OCI-LY1 (cell line): ENCODE data around the gene POLR3B.

ENCODE experiments used
- H2AFZ ChIP-seq: fragments of 200-600 bp; sonication (generic), shearing (Covaris generic); 2 replicates; pipeline ENCODE4 v1.6.0; 2014; ENCODE audit warnings: antibody characterized with exemption, mild to moderate bottlenecking, low read length
- H3F3A ChIP-seq: fragments of 200-600 bp; sonication (generic), shearing (Covaris generic); 2 replicates; pipeline ENCODE4 v1.6.0; 2014; ENCODE audit warnings: mild to moderate bottlenecking, antibody characterized with exemption, low read length, moderate library complexity; ENCODE audit not compliant: insufficient read depth
- H3K27ac ChIP-seq: fragments of 200-600 bp; sonication (generic); 2 replicates; pipeline ENCODE4 v1.5.1; 2014; ENCODE audit warnings: low read length, mixed run types, mild to moderate bottlenecking, low read depth; ENCODE audit not compliant: poor library complexity, severe bottlenecking
- H3K27me3 ChIP-seq: fragments of 200-600 bp; sonication (generic); 2 replicates; pipeline ENCODE4 v1.6.0; 2014; ENCODE audit warnings: antibody characterized with exemption, mild to moderate bottlenecking, low read length, moderate library complexity; ENCODE audit not compliant: insufficient read depth
- H3K36me3 ChIP-seq: fragments of 200-600 bp; sonication (generic); 2 replicates; pipeline ENCODE4 v1.6.1; 2014; ENCODE audit warnings: mild to moderate bottlenecking, antibody characterized with exemption, low read length, moderate library complexity, mixed read lengths; ENCODE audit not compliant: insufficient read depth
- H3K4me1 ChIP-seq: fragments of 200-600 bp; sonication (generic); 2 replicates; pipeline ENCODE4 v1.5.1; 2014; ENCODE audit warnings: mild to moderate bottlenecking, low read length, moderate library complexity; ENCODE audit not compliant: insufficient read depth, severe bottlenecking
- H3K4me2 ChIP-seq: fragments of 200-600 bp; sonication (generic), shearing (Covaris generic); 2 replicates; pipeline ENCODE4 v1.6.1; 2014; ENCODE audit warnings: low read length
- H3K4me3 ChIP-seq: fragments of 200-600 bp; sonication (generic); 2 replicates; pipeline ENCODE4 v1.5.1; 2014; ENCODE audit warnings: low read length, low read depth, mild to moderate bottlenecking, mixed read lengths; ENCODE audit not compliant: poor library complexity, severe bottlenecking
- H3K79me2 ChIP-seq: fragments of 200-600 bp; shearing (Covaris generic); 2 replicates; pipeline ENCODE4 v1.6.1; 2016; ENCODE audit warnings: mixed run types, low read length, mixed read lengths; ENCODE audit not compliant: insufficient read depth
- H3K9ac ChIP-seq: fragments of 200-600 bp; sonication (generic), shearing (Covaris generic); 2 replicates; pipeline ENCODE4 v1.6.1; 2014; ENCODE audit warnings: mild to moderate bottlenecking, low read length, mixed read lengths
- H3K9me2 ChIP-seq: fragments of 200-600 bp; sonication (generic), shearing (Covaris generic); 2 replicates; pipeline ENCODE4 v1.6.1; 2014; ENCODE audit warnings: low read depth, mild to moderate bottlenecking, low read length, mixed read lengths
- H3K9me3 ChIP-seq: fragments of 200-600 bp; shearing (Covaris generic); 2 replicates; pipeline ENCODE4 v1.6.1; 2014; ENCODE audit warnings: low read length, mixed read lengths
- H4K20me1 ChIP-seq: fragments of 200-600 bp; sonication (generic), shearing (Covaris generic); 2 replicates; pipeline ENCODE4 v1.6.0; 2016; ENCODE audit warnings: mild to moderate bottlenecking, low read length; ENCODE audit not compliant: insufficient read depth
- EZH2 ChIP-seq: fragments of 200-600 bp; sonication (generic), shearing (Covaris generic); IDR thresholded peaks from 2 replicates; pipeline ENCODE4 v1.8.0; 2017; ENCODE audit warnings: borderline replicate concordance, mixed run types, mild to moderate bottlenecking, antibody characterized with exemption, low read length, moderate library complexity, mixed read lengths
- TF ChIP-seq, protein P1 (sequence below): fragments of 200-600 bp; sonication (generic), shearing (Covaris generic); IDR thresholded peaks from 2 replicates; pipeline ENCODE4 v1.5.1; 2017; ENCODE audit warnings: mild to moderate bottlenecking, antibody characterized with exemption, low read length, moderate library complexity, mixed read lengths

POLR3B gene

GRCh38 chr12:106517314-106517713 is 159.8 kb downstream of the POLR3B start:
- H4K20me1 ChIP-seq = no peaks in the 10 kb centered on the region
- H3K9ac ChIP-seq = no peak overlapping the region
- no peaks in the 10 kb centered on the region for H3K9me3 ChIP-seq
- TF ChIP-seq, protein P1, sequence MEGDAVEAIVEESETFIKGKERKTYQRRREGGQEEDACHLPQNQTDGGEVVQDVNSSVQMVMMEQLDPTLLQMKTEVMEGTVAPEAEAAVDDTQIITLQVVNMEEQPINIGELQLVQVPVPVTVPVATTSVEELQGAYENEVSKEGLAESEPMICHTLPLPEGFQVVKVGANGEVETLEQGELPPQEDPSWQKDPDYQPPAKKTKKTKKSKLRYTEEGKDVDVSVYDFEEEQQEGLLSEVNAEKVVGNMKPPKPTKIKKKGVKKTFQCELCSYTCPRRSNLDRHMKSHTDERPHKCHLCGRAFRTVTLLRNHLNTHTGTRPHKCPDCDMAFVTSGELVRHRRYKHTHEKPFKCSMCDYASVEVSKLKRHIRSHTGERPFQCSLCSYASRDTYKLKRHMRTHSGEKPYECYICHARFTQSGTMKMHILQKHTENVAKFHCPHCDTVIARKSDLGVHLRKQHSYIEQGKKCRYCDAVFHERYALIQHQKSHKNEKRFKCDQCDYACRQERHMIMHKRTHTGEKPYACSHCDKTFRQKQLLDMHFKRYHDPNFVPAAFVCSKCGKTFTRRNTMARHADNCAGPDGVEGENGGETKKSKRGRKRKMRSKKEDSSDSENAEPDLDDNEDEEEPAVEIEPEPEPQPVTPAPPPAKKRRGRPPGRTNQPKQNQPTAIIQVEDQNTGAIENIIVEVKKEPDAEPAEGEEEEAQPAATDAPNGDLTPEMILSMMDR = no peak
- no peak for TF ChIP-seq EZH2
- H3K79me2 ChIP-seq = no peaks in the 10 kb centered on the region
- no peak overlapping the region for H3K4me3 ChIP-seq
- H3K4me2 ChIP-seq = no peak overlapping the region
- no peaks in the 10 kb centered on the region for H3K36me3 ChIP-seq
- no peak overlapping the region for H3K27ac ChIP-seq
- H3K27me3 ChIP-seq = no peaks in the 10 kb centered on the region
- no peaks in the 10 kb centered on the region for H3F3A ChIP-seq
- no peaks in the 10 kb centered on the region for H3K4me1 ChIP-seq
- no peak overlapping the region for H2AFZ ChIP-seq
- no peaks in the 10 kb centered on the region for H3K9me2 ChIP-seq

GRCh38 chr12:106519607-106520021 is 162.1 kb downstream of the POLR3B start:
- no peak overlapping the region for H3K27ac ChIP-seq

GRCh38 chr12:106521901-106522300 is 164.4 kb downstream of the POLR3B start:
- Histone ChIP-seq H3K4me1 (no peaks in the 10 kb centered on the region), H3K4me2 (no peak overlapping the region), H3F3A (no peaks in the 10 kb centered on the region), H4K20me1 (no peaks in the 10 kb centered on the region), H3K36me3 (no peaks in the 10 kb centered on the region), H3K9ac (no peak overlapping the region), H2AFZ (no peak overlapping the region), H3K4me3 (no peak overlapping the region), H3K27me3 (no peaks in the 10 kb centered on the region), H3K79me2 (no peaks in the 10 kb centered on the region), H3K9me3 (no peaks in the 10 kb centered on the region), H3K9me2 (no peaks in the 10 kb centered on the region), H3K27ac (no peak overlapping the region)
- TF ChIP-seq, protein P1 = no peak
- no peak for TF ChIP-seq EZH2

More at GRCh38 chr12:106519607-106520021, 162.1 kb downstream of the POLR3B start:
- Histone ChIP-seq H3K27me3 (no peaks in the 10 kb centered on the region), H3K9me2 (no peaks in the 10 kb centered on the region), H3K36me3 (no peaks in the 10 kb centered on the region), H3K9me3 (no peaks in the 10 kb centered on the region), H3K79me2 (no peaks in the 10 kb centered on the region), H3K4me1 (no peaks in the 10 kb centered on the region), H3K4me2 (no peak overlapping the region), H3K9ac (no peak overlapping the region), H2AFZ (no peak overlapping the region), H3F3A (no peaks in the 10 kb centered on the region), H4K20me1 (no peaks in the 10 kb centered on the region), H3K4me3 (no peak overlapping the region)
- no peak for TF ChIP-seq EZH2
- TF ChIP-seq, protein P1 = no peak
